IMR-90 (cell line): ENCODE results near the gene LZTS3. TPM values are rescaled to one million over a fixed set of nuclear protein-coding genes. Genes with fewer than 3 reads are reported as not detected.

Experiments
- ATAC-seq: fragments of 200-7000 bp; cut with Tn5 transposase; 2 replicates; pipeline ENCODE4 v1.9.1; 2020; ENCODE audit warnings: low read depth, mild to moderate bottlenecking, moderate library complexity
- BruUV-seq: library from RNA; stranded (reverse); fragments of 400-500 nt; replicated peaks from 2 replicates; lab custom pipeline; 2021; lab: Mats Ljungman, UMichigan
- CTCF ChIA-PET: fragments of 300-600 bp; formaldehyde crosslinking; extraction: SDS; loops from one replicate; lab custom pipeline; 2021; ENCODE audit warnings: antibody characterized with exemption; lab: Yijun Ruan, JAX
- POLR2A ChIA-PET: fragments of 300-600 bp; sonication (Branson Sonifier 250); formaldehyde crosslinking; loops from one replicate; lab custom pipeline; 2022; ENCODE audit warnings: antibody characterized with exemption; ENCODE audit not compliant: unreplicated experiment; lab: Charles Lee
- DNase-seq: peaks from one replicate; pipeline ENCODE4 v3.0.0; 2013
- H2AFZ ChIP-seq: replicated peaks from 2 replicates; pipeline ENCODE3; 2013; ENCODE audit warnings: low read length, mild to moderate bottlenecking; ENCODE audit not compliant: poor library complexity
- H2AK5ac ChIP-seq: 2 replicates; pipeline ENCODE4 v1.6.1; 2013; ENCODE audit warnings: low read depth, low read length, inconsistent platforms
- H2AK9ac ChIP-seq: replicated peaks from 2 replicates; pipeline ENCODE3; 2013; ENCODE audit warnings: mild to moderate bottlenecking, low read depth, low read length, moderate library complexity; ENCODE audit not compliant: poor library complexity
- H2BK120ac ChIP-seq: 2 replicates; pipeline ENCODE4 v1.6.1; 2013; ENCODE audit warnings: low read depth, low read length, inconsistent platforms
- H2BK15ac ChIP-seq: 3 replicates; pipeline ENCODE4 v1.6.1; 2013; ENCODE audit warnings: low read depth, low read length, inconsistent platforms
- H2BK20ac ChIP-seq: 2 replicates; pipeline ENCODE4 v1.6.1; 2013; ENCODE audit warnings: low read depth, mild to moderate bottlenecking, inconsistent platforms, low read length, moderate library complexity
- H2BK5ac ChIP-seq: 2 replicates; pipeline ENCODE4 v1.6.1; 2013; ENCODE audit warnings: mild to moderate bottlenecking, low read depth, low read length, inconsistent platforms; ENCODE audit not compliant: poor library complexity, severe bottlenecking
- H3K14ac ChIP-seq: replicated peaks from 2 replicates; pipeline ENCODE4 v1.6.1; 2013; ENCODE audit warnings: low read depth, low read length, inconsistent platforms
- H3K18ac ChIP-seq: 2 replicates; pipeline ENCODE4 v1.6.1; 2013; ENCODE audit warnings: low read depth, low read length, control low read depth
- H3K23ac ChIP-seq: 2 replicates; pipeline ENCODE4 v1.6.1; 2013; ENCODE audit warnings: low read depth, low read length, inconsistent platforms
- H3K27ac ChIP-seq: 2 replicates; pipeline ENCODE4 v1.5.1; 2013; ENCODE audit warnings: mild to moderate bottlenecking, control low read depth, low read length; ENCODE audit not compliant: insufficient read depth
- H3K27me3 ChIP-seq: 2 replicates; pipeline ENCODE4 v1.6.1; 2013; ENCODE audit warnings: low read length; ENCODE audit not compliant: control insufficient read depth, insufficient read depth
- H3K36me3 ChIP-seq: 2 replicates; pipeline ENCODE4 v1.6.1; 2013; ENCODE audit warnings: low read length, mixed read lengths; ENCODE audit not compliant: control insufficient read depth, insufficient read depth
- H3K4ac ChIP-seq: 2 replicates; pipeline ENCODE4 v1.6.1; 2013; ENCODE audit warnings: low read depth, low read length, inconsistent platforms
- H3K4me1 ChIP-seq: 2 replicates; pipeline ENCODE4 v1.6.1; 2013; ENCODE audit warnings: low read length, mixed read lengths; ENCODE audit not compliant: control insufficient read depth, insufficient read depth
- H3K4me2 ChIP-seq: 2 replicates; pipeline ENCODE4 v1.6.1; 2013; ENCODE audit warnings: low read depth, mild to moderate bottlenecking, control low read depth, low read length, moderate library complexity
- H3K4me3 ChIP-seq: 2 replicates; pipeline ENCODE4 v1.5.1; 2013; ENCODE audit warnings: low read depth, mild to moderate bottlenecking, control low read depth, low read length, moderate library complexity; ENCODE audit not compliant: insufficient read depth
- H3K56ac ChIP-seq: 2 replicates; pipeline ENCODE4 v1.6.1; 2013; ENCODE audit warnings: low read length, inconsistent platforms; ENCODE audit not compliant: insufficient read depth; ENCODE audit errors: extremely low read depth
- H3K79me1 ChIP-seq, 2 experiments: 2 replicates each; pipeline ENCODE4 v1.6.1; 2013; ENCODE audit warnings: low read length in 2 of 2, inconsistent platforms in 1 of 2, low read depth in 1 of 2
- H3K9ac ChIP-seq: 2 replicates; pipeline ENCODE4 v1.6.1; 2013; ENCODE audit warnings: low read depth, low read length, control low read depth
- H3K9me1 ChIP-seq: 2 replicates; pipeline ENCODE4 v1.6.1; 2013; ENCODE audit warnings: low read length, inconsistent platforms; ENCODE audit not compliant: insufficient read depth
- H3K9me3 ChIP-seq: 2 replicates; pipeline ENCODE4 v1.6.1; 2013; ENCODE audit warnings: low read length; ENCODE audit not compliant: control insufficient read depth, insufficient read depth
- H4K20me1 ChIP-seq: 2 replicates; pipeline ENCODE4 v1.6.1; 2013; ENCODE audit warnings: low read length, inconsistent platforms; ENCODE audit not compliant: insufficient read depth
- H4K5ac ChIP-seq: 2 replicates; pipeline ENCODE4 v1.6.1; 2013; ENCODE audit warnings: mild to moderate bottlenecking, low read depth, low read length, control low read depth
- H4K8ac ChIP-seq, 2 experiments: 2 replicates each; pipeline ENCODE4 v1.6.1; 2013; ENCODE audit warnings: low read depth in 2 of 2, low read length in 2 of 2, control low read depth in 1 of 2, inconsistent platforms in 1 of 2
- H4K91ac ChIP-seq: 2 replicates; pipeline ENCODE4 v1.6.1; 2013; ENCODE audit warnings: low read depth, low read length, inconsistent platforms; ENCODE audit not compliant: insufficient read depth
- CEBPB ChIP-seq: IDR thresholded peaks from 2 replicates; pipeline ENCODE4 v1.6.1; 2012; ENCODE audit warnings: low read depth, low read length, improper control_type of control experiment
- CTCF ChIP-seq: conservative IDR thresholded peaks from 2 replicates; pipeline ENCODE4 v1.5.1; 2012; ENCODE audit warnings: mild to moderate bottlenecking, low read depth, low read length, improper control_type of control experiment
- ELK1 ChIP-seq: fragments of 150-350 bp; IDR thresholded peaks from 2 replicates; pipeline ENCODE4 v1.6.1; 2016; ENCODE audit warnings: low read depth, mild to moderate bottlenecking, low read length, moderate library complexity, borderline replicate concordance
- FOS ChIP-seq: fragments of 150-350 bp; IDR thresholded peaks from 2 replicates; pipeline ENCODE4 v1.6.1; 2016; ENCODE audit warnings: low read depth, low read length
- MAFK ChIP-seq: IDR thresholded peaks from 2 replicates; pipeline ENCODE4 v1.6.1; 2012; ENCODE audit warnings: low read depth, low read length, improper control_type of control experiment
- MXI1 ChIP-seq: IDR thresholded peaks from 2 replicates; pipeline ENCODE4 v1.6.1; 2012; ENCODE audit warnings: low read depth, mild to moderate bottlenecking, low read length, moderate library complexity, borderline replicate concordance
- NFE2L2 ChIP-seq: fragments of 150-350 bp; IDR thresholded peaks from 2 replicates; pipeline ENCODE4 v1.6.1; 2016; ENCODE audit warnings: low read depth, mild to moderate bottlenecking, low read length
- POLR2A ChIP-seq: IDR thresholded peaks from 2 replicates; pipeline ENCODE4 v1.6.1; 2012; ENCODE audit warnings: mild to moderate bottlenecking, low read depth, low read length
- RCOR1 ChIP-seq: IDR thresholded peaks from 2 replicates; pipeline ENCODE4 v1.6.1; 2012; ENCODE audit warnings: mild to moderate bottlenecking, low read length, improper control_type of control experiment; ENCODE audit not compliant: insufficient replicate concordance
- RFX5 ChIP-seq: IDR thresholded peaks from 2 replicates; pipeline ENCODE4 v1.8.0; 2012; ENCODE audit warnings: low read depth, mild to moderate bottlenecking, low read length, moderate library complexity
- SMC3 ChIP-seq: fragments of 150-350 bp; IDR thresholded peaks from 2 replicates; pipeline ENCODE4 v1.6.1; 2016; ENCODE audit warnings: low read depth, mild to moderate bottlenecking, antibody characterized with exemption, low read length, moderate library complexity
- WGBS, 2 experiments: methylation state at CpG; one replicate each; pipeline versions ENCODE4 v1.1.5 to v1.1.7; 2013; ENCODE audit warnings: missing lambda C conversion rate in 2 of 2; ENCODE audit not compliant: insufficient read length in 1 of 2; ENCODE audit errors: extremely low coverage in 2 of 2; 5-methylcytosine and 5-hydroxymethylcytosine counted together
- dilution Hi-C: fragments of 300-500 bp; cut with HindIII; formaldehyde crosslinking; loops from one replicate; pipeline ENCODE4 v1.14.3; 2018; ENCODE audit warnings: low sequenced_read_pairs; ENCODE audit not compliant: unreplicated experiment
- in situ Hi-C: fragments of 300-500 bp; cut with MboI; formaldehyde crosslinking; loops from 3 replicates; pipeline ENCODE4 v1.14.3; 2019; ENCODE audit warnings: low sequenced_read_pairs, inconsistent platforms, mixed read lengths
- intact Hi-C: fragments of 100-400 bp; cut with micrococcal nuclease; formaldehyde crosslinking; loops from 2 replicates; pipeline ENCODE4 v1.10.0; 2022
- polyA plus RNA-seq, 3 experiments: library from polyadenylated mRNA; depleted of rRNA; stranded (reverse); fragments of >200 nt; gene quantifications; 2 replicates each; pipeline ENCODE4 v1.2.3, GENCODE V29; 2012; ENCODE audit warnings: low replicate concordance in 1 of 3
- total RNA-seq: library from RNA; depleted of rRNA; stranded (reverse); fragments of >200 nt; gene quantifications from 2 replicates; pipeline ENCODE4 v1.2.3, GENCODE V29; 2012

The LZTS3 gene
- total and polyA plus RNA-seq, 2 of the 4 experiments (the other 2 are of a cell fraction) = 1.4 to 3.2 TPM

GRCh38 chr20:3161316-3162079 lies 11.9 kb downstream of the LZTS3 start:
- POLR2A ChIA-PET = no interaction called here
- WGBS, 2 experiments = 17% methylated on average over 1 of the region's 5 CpGs; no CpG with 5 or more reads in 1 of the 2 experiments

More at GRCh38 chr20:3161316-3162079, 11.9 kb downstream of the LZTS3 start:
- no peak overlapping the region for H3K4me2 ChIP-seq
- peaks cover 0 to 18% of the 10 kb centered on the region in 2 experiments; a peak in 2 of 4 replicates for H3K79me1 ChIP-seq
- no peak overlapping the region for H3K27ac ChIP-seq
- DNase-seq (no peak), ATAC-seq (no peak)
- no peak overlapping the region for H3K18ac ChIP-seq
- no peak overlapping the region for H2AK9ac ChIP-seq
- H3K9ac ChIP-seq = no peak overlapping the region
- H3K27me3 ChIP-seq = no peaks in the 10 kb centered on the region
- H4K8ac ChIP-seq = no peak overlapping the region
- H2AFZ ChIP-seq = peak overlapping the region; percentile 64
- H4K5ac ChIP-seq = no peak overlapping the region
- no peak overlapping the region for H3K4ac ChIP-seq
- no TSS peak for BruUV-seq
- H2BK120ac ChIP-seq = no peak overlapping the region
- no peaks in the 10 kb centered on the region for H3K9me3 ChIP-seq
- in situ Hi-C loops (no loop called here), intact Hi-C loops (no loop called here), dilution Hi-C loops (no loop called here)
- H2BK20ac ChIP-seq = no peak overlapping the region
- H4K91ac ChIP-seq = no peak overlapping the region
- H2BK15ac ChIP-seq = no peak overlapping the region
- CTCF ChIA-PET = interaction anchor here (0.5 kb wide), 1 partner anchor 13 kb away, joined by 3 read pairs; no protein-coding TSS in a partner anchor
- no peaks in the 10 kb centered on the region for H3K36me3 ChIP-seq
- H4K20me1 ChIP-seq = peaks cover 28% of the 10 kb centered on the region
- H3K9me1 ChIP-seq = peaks cover 8% of the 10 kb centered on the region; the same call in 1 of the 2 replicates
- no peak overlapping the region for H2BK5ac ChIP-seq
- H3K4me1 ChIP-seq = peaks cover 7% of the 10 kb centered on the region
- H2AK5ac ChIP-seq = no peak overlapping the region
- H3K4me3 ChIP-seq = no peak overlapping the region
- H3K56ac ChIP-seq = no peak overlapping the region
- H3K14ac ChIP-seq = no peak overlapping the region
- no peak overlapping the region for H3K23ac ChIP-seq
- TF ChIP-seq POLR2A = no peak
- TF ChIP-seq SMC3 = no peak
- no peak for TF ChIP-seq MXI1
- TF ChIP-seq FOS = no peak
- no peak for TF ChIP-seq CTCF
- no peak for TF ChIP-seq NFE2L2
- no peak for TF ChIP-seq ELK1
- no peak for TF ChIP-seq MAFK
- TF ChIP-seq RFX5 = no peak
- no peak for TF ChIP-seq RCOR1
- no peak for TF ChIP-seq CEBPB
